HG02970 (cell line): ENCODE results near the gene FRMPD1.

Source experiments
- ATAC-seq: cut with Tn5 transposase; IDR thresholded peaks from one replicate; pipeline ENCODE4 v1.9.1; 2021; ENCODE audit warnings: mild to moderate bottlenecking, moderate library complexity, moderate number of reproducible peaks; ENCODE audit not compliant: unreplicated experiment, low FRiP score

The FRMPD1 gene

DNA sequence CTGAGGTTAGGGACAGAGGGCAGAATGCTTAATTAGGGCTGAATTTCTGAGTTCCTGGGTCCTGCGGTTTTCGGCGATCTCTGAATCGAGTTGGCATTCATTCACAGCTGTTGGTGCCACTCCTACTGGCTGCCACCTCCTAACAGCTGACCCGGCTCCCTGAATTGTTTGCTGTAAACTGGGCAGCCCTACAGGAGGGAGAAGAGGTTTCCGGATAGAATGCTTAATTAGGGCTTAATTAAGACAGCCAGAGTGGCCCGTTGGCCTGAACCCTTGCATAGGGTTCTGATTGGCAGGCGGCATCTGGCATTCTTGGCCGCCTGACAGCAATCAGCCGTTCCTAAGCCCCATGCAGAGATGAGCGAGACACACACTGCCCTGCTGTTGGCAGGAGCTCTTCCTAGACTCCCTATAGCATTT is 25.7 kb downstream of the FRMPD1 start:
- no peak for ATAC-seq

DNA sequence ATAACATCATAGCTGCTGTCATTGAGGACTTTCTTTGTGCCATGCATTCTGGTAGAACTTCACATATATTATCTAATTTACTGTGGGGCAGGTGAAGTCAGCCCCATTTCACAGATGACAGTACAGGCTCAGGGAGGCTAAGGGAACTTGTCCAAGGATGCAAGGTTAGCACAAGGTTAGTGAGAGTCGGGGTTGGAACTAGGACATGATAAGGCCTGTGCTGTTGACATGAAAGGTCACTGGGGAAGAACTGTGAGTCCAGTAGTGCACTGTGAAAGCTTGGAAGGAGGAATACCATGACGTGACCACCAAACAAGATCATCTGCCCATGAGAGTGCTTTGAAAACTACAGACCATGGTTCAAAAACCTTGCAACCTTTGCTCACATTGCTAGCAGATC is 26.7 kb downstream of the FRMPD1 start:
- ATAC-seq: no peak

DNA sequence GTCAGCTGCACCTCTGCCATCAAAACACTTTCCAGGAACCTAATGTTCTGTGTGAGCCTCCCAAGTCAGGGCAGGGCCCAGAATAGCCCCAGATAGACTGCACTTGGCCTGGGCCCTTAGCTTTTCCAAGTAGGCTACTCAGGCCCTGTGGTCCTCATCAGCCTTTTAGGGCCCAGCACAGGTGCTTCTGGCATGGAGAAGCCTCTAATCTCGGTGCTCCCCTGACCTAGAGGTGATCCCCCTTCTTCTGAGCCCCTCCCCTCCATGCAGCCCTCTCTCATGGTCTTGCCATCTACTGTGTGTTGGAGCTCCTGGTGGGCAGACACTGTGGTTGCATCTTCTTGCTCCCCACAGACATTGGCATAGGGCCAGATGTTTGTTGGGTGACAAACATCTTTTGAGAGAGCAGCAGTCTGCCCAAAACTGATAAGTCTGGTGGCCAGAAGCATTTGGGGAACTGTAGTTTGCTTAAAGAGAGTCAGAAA is 28.1 kb downstream of the FRMPD1 start:
- no peak for ATAC-seq

DNA sequence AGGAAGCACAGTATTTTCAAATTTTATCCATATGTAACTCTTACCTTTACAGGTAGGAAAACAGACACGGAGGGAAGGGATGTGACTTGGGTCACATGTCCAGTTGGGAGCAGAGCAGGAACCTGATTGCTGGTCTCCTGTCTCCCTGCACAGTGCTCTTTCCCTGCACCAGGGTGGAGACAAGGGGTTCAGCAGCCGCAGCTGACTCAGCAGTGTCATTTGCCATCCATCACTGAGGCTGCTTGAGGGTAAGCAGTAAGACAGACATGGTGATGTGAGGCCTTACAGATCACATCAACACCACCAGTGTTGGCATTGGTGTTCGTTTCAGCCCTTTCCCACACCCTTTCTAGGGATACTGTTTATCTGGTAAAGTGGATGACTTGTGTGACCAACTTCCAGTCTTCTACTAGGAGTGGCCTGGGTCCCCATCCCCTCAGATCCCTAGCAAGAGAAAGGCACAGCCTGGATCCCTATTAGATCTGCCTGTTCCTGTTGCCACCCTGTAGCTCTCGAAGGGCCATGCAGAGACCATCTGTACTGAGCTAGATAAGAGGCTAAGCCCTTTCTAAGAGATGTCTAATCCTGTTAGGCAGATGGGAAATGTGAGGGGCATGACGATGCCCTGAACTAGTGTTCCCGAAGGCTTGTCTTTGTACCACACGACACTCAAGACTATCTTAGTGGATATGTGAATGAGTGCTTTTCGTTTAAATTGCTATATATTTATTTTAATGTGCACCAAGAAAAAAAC is 29.1 kb downstream of the FRMPD1 start:
- ATAC-seq: no peak

DNA sequence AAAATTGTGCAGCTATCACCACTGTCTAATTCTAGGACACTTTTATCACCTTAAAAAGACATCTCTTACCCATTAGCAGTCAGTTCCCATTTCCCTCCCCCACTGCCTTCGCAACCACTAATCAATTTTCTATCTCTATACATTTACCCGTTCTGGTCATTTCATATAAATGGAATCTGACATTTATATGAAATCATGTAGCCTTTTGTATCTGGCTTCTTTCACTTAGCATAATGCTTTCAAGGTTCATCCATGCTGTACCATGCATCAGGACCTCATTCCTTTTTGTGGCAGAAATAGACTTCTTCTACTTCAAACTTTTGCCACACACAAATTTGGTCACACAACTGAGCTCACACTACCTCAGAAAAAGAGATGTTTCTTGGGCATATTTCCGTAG is 32.2 kb downstream of the FRMPD1 start:
- ATAC-seq: no peak

DNA sequence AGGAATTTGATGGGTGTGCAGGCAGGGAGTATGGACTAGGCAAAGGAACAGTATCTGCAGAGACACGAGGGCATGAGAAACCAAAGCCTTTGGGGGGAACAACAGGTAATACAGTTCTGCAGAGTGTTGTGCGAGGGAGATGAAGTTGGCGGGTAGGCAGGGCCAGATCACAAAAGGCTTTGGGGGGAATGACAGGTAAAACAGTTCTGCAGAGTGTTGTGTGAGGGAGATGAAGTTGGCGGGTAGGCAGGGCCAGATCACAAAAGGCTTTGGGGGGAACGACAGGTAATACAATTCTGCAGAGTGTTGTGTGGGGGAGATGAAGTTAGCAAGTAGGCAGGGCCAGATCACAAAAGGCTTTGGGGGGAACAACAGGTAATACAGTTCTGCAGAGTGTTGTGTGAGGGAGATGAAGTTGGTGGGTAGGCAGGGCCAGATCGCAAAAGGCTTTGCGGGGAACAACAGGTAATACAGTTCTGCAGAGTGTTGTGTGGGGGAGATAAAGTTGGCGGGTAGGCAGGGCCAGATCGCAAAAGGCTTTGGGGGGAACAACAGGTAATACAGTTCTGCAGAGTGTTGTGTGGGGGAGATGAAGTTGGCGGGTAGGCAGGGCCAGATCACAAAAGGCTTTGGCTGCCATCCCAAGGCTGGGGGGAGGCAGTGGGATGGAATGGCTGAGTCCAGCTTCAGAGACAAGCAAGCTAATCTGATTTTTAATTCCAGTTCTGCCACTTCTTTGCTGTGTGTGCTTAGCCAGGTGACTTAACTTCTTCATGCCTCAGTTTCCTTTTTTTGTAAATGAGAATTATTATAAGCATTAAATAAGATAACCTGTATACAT is 33.0 kb downstream of the FRMPD1 start:
- no peak for ATAC-seq

DNA sequence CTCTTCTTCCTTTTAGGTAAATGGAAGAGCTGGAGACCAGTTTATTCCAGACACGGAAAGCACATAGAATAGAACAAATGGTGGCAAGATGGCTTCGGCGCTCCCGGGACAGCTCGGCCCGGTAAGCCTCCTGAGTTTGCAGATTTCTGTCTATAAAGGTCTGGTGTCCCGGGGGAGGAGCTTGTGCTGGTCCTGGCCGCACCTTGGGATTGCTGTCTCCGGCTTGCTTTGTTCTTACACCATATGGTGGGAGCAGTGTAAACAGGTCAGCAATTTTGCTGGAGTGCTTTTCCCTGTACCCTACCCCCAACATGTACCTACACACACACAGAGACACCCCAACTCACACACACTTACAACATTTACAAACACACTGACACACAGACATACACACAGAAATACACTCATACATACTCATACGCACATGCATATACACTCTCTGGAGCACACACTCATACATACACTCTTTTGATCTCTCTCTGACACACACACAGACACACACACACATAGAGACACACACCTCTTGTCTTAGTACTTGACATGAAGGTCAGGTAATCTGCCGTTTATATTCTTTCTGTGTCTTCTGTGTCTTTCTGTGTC is 42.0 kb downstream of the FRMPD1 start:
- no peak for ATAC-seq

DNA sequence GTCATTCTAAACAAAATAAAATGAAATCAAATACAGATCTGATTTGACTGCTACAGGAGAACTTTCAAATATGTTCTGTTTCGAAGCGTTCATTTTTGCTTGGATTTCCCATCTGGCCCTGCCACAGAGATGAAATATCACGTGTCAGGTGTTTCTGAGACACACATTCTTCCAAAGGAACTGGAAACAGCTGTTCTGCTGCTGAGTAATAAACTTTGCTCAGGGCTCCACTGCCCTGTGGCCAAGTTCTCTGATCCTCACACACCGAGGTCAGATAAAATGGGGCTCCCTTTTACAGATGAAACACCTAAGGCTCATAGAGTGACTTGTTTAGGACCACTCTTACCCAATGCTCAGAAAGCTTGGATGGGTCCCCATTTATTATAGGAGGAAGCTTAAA is 42.5 kb downstream of the FRMPD1 start:
- no peak for ATAC-seq

DNA sequence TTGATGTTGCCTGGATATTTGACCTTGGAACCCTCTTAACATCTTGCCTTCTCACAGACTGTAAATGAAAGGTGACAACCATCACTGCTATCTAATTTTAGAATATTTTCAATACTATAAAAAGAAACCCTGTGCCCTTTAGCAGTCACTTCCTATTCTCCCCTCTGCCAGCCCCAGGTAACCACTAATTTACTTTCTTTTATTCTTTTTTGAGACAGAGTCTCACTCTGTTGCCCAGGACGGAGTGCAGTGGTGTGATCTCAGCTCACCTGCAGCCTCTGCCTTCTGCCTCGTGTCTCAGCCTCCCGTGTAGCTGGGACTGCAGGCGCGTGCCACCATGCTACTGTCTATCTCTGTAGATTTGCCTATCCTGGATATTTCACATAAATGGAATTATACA is 43.6 kb downstream of the FRMPD1 start:
- ATAC-seq: no peak

DNA sequence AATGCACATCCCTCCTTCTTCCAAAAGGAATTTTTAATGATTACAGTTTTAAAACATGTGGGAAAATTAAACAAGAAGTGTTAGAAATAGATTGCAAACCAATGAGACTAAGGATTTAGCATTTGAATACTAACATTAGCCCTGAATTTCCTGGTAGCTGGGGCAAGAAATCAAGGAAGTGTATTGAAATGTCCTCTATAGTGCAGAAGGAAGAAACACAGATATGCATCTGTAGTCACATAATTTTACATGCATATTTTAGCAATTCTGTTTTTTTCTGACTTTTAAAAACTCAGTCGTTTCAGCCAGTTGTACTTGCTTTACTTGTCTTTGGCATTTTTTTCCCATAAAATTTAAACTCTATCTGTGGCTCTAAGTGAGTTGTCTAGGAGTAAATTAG is 45.8 kb downstream of the FRMPD1 start:
- ATAC-seq: no peak

DNA sequence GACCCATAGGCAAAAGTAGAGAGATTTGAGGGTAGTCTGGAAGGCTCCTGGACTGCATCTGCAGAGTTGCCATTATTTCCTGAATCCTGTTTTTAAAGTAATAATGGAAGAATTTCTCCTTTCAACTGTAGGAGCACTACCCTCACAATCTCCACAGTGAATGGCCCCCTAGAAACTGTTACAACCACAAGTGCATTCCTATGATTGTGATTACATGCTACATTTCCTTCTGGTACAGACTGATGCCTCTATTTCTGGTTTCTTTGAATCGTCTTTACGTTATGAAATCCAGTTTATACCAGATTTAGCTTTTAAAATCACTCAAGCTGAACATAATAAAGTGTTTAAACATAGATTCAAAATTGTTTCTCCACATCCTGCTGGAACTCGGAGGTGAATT is 49.4 kb downstream of the FRMPD1 start:
- ATAC-seq: no peak

DNA sequence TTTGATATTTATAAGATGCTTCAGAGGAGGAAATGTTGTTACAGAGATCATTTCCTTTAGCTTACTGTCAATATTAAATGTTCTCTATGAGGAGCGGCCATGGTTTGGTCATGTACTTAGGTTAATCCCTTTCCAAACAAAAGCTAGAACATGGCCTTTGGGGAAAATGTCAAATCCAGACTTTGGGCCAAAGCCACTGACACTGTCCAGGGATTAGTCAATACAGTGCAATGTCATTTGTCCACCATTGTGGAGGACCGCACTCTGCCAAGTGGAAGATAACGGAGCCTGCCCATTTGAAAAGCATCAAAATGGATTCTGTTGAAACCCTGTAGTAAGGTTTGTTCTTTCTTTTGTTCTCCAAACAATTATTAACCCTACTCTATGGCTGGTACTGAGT is 50.1 kb downstream of the FRMPD1 start:
- no peak for ATAC-seq

DNA sequence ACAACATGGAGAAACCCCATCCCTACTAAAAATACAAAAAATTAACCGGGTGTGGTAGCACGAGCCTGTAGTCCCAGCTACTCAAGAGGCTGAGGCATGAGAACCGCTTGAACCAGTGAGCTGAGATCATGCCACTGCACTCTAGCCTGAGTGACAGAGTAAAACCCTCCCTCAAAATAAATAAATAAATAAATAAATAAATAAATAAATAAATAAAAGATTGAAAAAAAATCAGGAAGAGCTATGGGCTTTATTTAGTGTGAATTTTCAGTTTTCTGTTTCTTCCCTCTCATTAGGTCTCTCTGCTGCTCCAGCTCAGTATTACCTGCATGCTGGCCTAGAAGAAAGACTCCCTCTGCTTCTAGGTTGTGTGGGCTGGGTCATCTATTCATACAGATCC is 55.0 kb downstream of the FRMPD1 start:
- ATAC-seq: no peak

DNA sequence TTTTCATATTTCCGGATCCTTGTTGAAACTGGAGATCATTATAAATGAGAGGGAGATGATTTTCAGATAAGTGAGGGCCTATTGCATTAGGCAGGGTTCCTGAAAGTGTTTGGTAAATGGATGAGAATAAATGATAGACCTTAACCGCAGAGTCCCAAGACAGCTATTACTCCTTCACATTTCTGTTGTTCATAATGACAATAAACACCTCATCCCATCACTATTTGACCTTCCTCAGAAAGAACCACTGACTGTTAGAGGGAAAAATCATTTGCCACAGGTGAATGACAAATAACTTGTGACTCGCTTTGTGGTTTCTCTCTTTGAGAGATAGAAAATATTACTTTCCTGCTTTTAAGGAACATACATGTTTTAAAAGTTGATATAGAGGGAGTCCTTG is 55.5 kb downstream of the FRMPD1 start:
- no peak for ATAC-seq

DNA sequence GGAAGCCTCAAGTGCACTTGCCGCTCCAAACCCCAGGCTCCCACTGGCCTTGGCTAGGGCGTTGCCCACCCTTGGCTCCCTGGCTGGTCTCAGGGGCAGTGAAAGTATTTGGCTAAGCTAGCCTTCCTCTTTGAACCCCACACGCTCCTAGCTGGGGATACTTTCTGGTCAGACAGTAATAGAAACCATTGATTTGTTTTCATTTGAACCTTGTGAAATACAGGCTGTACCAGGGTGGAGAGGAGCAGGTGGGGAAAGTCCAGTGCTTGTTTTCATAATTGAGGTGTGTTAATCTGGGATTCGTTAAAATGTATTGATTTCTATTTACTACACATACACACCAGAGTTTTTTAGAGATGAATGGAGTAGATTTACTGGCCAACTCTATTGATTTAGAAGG is 57.0 kb downstream of the FRMPD1 start:
- ATAC-seq: no peak

DNA sequence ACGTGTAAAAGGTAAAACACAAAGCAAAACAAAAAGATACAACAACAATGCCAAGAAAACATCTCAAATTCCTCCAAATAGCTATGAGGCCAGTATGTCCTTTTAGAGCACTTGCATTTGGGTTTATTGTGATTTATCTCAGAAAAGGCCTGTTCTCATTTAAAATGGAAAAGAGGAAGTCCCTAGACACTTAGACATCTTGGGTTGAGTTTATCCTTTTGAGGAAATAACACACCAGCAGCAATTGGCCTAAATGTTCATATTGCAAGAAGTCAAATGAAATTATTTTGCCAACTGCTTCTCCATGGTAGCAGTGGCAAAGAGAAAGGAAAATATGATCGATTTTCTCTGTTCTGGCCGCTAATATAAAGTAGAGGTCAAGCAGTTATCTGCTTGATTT is 59.3 kb downstream of the FRMPD1 start:
- ATAC-seq: no peak

DNA sequence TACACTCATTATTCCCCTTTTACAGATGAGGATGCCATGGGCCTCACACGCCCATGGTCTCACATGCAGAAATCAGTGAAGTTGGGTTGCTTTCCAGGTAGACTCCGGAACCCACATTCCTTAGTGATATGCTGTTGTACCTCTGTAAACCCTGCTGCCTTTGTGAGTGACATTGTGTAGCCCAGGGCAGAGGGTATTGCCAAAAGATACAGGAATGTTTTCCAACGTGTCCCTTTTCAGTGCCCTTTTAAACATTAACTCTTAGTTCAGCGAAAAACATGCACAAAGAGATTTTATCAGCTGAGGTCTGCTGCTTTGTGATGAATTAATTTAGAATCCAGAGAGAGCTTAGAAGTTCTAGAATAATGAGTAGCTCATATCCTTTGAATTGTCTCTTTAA is 64.5 kb downstream of the FRMPD1 start:
- no peak for ATAC-seq

DNA sequence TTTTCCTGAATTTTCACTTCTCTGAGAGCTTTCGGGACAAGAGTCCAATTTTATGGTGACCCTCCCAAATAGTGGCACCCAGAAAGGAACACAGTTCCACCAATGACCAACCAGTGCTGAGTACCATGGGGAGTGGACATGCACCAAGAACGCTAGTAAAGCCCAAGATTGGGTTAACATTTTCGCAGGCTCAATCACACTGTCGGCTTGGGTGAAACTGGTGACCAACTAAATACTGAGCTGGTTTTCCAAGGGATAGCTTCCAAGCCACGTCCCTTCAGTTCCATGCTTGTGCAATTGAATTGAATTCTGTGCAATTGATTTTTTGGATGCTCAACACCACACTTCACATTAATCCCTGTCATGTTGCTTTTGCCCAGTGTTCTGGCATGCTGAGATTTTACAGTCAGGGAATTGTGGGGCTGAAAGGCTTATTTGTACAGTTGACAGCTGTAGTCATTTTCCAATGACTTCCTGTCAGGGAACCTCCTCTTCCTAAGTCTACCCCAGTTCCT is 65.3 kb downstream of the FRMPD1 start:
- no peak for ATAC-seq

DNA sequence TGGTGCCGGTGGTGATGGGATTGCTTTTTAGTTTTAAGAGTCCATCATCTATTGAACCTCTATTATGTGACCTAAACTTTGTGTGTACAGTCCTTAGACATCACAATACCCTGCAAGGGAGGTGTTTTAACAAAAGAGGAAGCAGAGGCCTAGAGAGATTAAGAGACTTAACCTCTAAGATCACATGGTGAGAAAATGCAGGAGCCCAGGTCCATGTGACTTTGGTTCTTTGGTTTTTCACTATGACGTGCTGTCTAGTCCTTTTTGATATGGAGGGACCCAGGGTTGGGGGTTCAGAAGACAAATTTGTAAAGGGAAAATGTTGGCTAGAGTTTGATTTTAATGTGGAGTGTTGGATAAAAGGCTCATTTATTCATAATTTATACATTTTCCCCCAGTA is 68.8 kb downstream of the FRMPD1 start:
- ATAC-seq: no peak

DNA sequence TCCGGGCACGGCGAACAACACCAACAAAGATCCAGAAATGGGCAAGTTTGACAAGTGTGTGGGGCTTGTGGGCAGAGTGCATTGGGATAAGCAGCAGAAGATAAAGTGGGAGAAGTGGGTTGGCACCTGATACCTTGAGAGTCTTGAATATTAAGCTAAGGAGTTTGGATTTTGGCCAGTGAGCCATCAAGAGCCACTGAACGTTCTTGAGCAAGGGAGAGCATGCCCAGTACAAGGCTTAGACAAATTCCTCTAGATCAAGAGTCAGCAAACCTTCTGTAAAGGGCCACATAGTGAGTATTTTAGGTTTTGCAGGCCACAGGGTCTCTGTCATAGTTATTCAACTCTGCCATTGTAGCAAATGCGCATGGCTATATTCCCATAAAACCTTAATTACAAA is 76.3 kb downstream of the FRMPD1 start:
- ATAC-seq: no peak

DNA sequence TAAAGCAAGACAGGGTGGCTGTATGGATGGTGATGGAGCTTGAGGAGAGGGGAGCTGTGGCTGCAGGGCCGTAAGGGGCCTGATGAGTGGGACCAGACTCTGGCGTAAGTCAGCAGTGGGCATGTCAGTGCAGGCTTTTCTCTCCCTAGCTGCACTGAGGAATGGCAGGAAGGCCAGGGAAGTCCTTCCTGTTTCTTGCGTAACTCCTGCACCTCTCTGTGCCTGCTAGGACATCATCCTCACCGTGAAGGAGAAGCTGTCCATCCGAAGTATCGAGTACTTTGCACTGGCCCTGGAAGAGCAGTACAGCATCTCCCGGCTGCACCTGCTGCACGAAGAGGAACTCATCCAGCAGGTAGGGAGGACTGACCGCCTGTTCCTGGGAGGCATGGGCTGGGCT is 78.7 kb downstream of the FRMPD1 start:
- no peak for ATAC-seq
